CD4-positive, alpha-beta memory T cell (primary cell): ENCODE results near the gene TMPRSS7. TPM values are rescaled to one million over a fixed set of nuclear protein-coding genes. Genes with fewer than 3 reads are reported as not detected.

Source experiments
- CTCF ChIA-PET: fragments of 350-600 bp; sonication (Branson Sonifier 250); formaldehyde crosslinking; loops from one replicate; lab custom pipeline; 2021; ENCODE audit warnings: inconsistent platforms; ENCODE audit not compliant: partially characterized antibody; lab: Charles Lee
- POLR2A ChIA-PET: fragments of 350-600 bp; sonication (Branson Sonifier 250); formaldehyde crosslinking; loops from one replicate; lab custom pipeline; 2021; ENCODE audit not compliant: partially characterized antibody; lab: Charles Lee
- DNase-seq, 5 donors: peaks; one replicate each; pipeline versions ENCODE4 v3.0.0 to v3.0.0-alpha.2; 2020 to 2022; ENCODE audit warnings: mixed read lengths in 1 of 5
- H3K27ac ChIP-seq: one replicate; pipeline ENCODE4 v1.7.0; 2013; ENCODE audit warnings: low read depth, low read length
- H3K27me3 ChIP-seq: 2 replicates; pipeline ENCODE4 v1.7.0; 2013; ENCODE audit warnings: mild to moderate bottlenecking, low read length, moderate library complexity; ENCODE audit not compliant: insufficient read depth
- H3K36me3 ChIP-seq: 2 replicates; pipeline ENCODE4 v1.7.0; 2013; ENCODE audit warnings: mild to moderate bottlenecking, low read length, moderate library complexity; ENCODE audit not compliant: insufficient read depth
- H3K4me1 ChIP-seq: 2 replicates; pipeline ENCODE4 v1.7.0; 2013; ENCODE audit warnings: mild to moderate bottlenecking, low read length, moderate library complexity; ENCODE audit not compliant: insufficient read depth
- H3K4me3 ChIP-seq, 2 donors: one replicate each; pipeline ENCODE4 v1.7.0; 2013; ENCODE audit warnings: low read length in 2 of 2, mild to moderate bottlenecking in 1 of 2
- H3K9me3 ChIP-seq, 2 donors: one replicate each; pipeline ENCODE4 v1.7.0; 2013; ENCODE audit warnings: low read length in 2 of 2, control low read depth in 1 of 2; ENCODE audit not compliant: control insufficient read depth in 1 of 2
- H3K27ac Mint-ChIP-seq, 7 donors: one replicate each; pipeline ENCODE4 v1.8.0; 2020 to 2021; ENCODE audit warnings: mixed read lengths in 7 of 7, mild to moderate bottlenecking in 6 of 7, inconsistent platforms in 3 of 7, moderate library complexity in 3 of 7
- H3K27me3 Mint-ChIP-seq, 2 donors: one replicate each; pipeline ENCODE4 v1.8.0; 2020 to 2021; ENCODE audit warnings: mixed read lengths in 2 of 2
- H3K36me3 Mint-ChIP-seq, 2 donors: one replicate each; pipeline ENCODE4 v1.8.0; 2020 to 2021; ENCODE audit warnings: mixed read lengths in 2 of 2, inconsistent platforms in 1 of 2, mild to moderate bottlenecking in 1 of 2
- H3K4me1 Mint-ChIP-seq, 4 donors: one replicate each; pipeline ENCODE4 v1.8.0; 2020 to 2021; ENCODE audit warnings: mixed read lengths in 4 of 4, mild to moderate bottlenecking in 1 of 4
- H3K4me3 Mint-ChIP-seq, 8 donors: one replicate each; pipeline ENCODE4 v1.8.0; 2020 to 2021; ENCODE audit warnings: mixed read lengths in 8 of 8, mild to moderate bottlenecking in 7 of 8, moderate library complexity in 6 of 8, inconsistent platforms in 3 of 8
- H3K9me3 Mint-ChIP-seq, 8 donors: one replicate each; pipeline ENCODE4 v1.8.0; 2020 to 2021; ENCODE audit warnings: mixed read lengths in 8 of 8, mild to moderate bottlenecking in 5 of 8, inconsistent platforms in 3 of 8, moderate library complexity in 1 of 8
- intact Hi-C: fragments of 100-400 bp; cut with micrococcal nuclease; formaldehyde crosslinking; loops from one replicate; pipeline ENCODE4 v1.15.1; 2023
- polyA plus RNA-seq, 2 donors: library from polyadenylated mRNA; unstranded; fragments of 300-500 nt; fragmentation: Illumina TruSeq; gene quantifications; one replicate each; pipeline ENCODE4 v1.2.3, GENCODE V29; 2021
- total RNA-seq, 2 experiments: library from RNA; stranded (reverse); gene quantifications; one replicate each; pipeline ENCODE4 v1.2.3, GENCODE V29; 2021

The TMPRSS7 gene
- total and polyA plus RNA-seq, 4 experiments from 2014 or later, result 0.15 to 0.26 (median 0.26) TPM; not detected in 1

DNA sequence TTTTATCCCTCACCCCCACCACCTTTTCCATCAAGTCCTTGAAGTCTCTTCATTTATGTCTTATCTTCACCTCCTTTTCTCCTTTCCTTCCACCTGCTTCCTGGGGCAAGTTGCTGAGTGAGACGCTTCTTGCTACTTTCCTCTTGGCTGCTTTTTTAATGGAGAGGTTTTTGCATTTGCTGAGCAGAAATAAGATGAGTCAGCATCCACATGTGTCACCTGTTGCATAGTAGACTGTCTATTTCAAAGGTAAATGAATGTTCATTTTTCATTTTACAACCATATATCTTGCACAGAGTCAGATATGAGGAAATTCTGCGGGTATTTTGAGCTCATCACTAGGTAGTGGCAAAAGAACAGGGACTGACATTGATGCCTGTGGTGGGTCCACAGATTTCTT is 70.2 kb downstream of the TMPRSS7 start:
- Histone ChIP-seq H3K36me3 (no peaks in the 10 kb centered on the region), H3K4me1 (no peaks in the 10 kb centered on the region), H3K4me3 (no peak overlapping the region), H3K9me3 (no peaks in the 10 kb centered on the region), H3K27me3 (no peaks in the 10 kb centered on the region), H3K27ac (no peak overlapping the region)
- Mint-ChIP-seq H3K4me1 (no peaks in the 10 kb centered on the region), H3K9me3 (no peaks in the 10 kb centered on the region), H3K27me3 (peaks cover 0 to 2% of the 10 kb centered on the region in 2 donors), H3K36me3 (peaks cover 0 to 4% of the 10 kb centered on the region in 2 donors), H3K4me3 (no peak overlapping the region), H3K27ac (no peak overlapping the region)
- CTCF ChIA-PET, result no interaction called here
- intact Hi-C loops, result no loop called here
- POLR2A ChIA-PET, result no interaction called here
- no peak for DNase-seq

DNA sequence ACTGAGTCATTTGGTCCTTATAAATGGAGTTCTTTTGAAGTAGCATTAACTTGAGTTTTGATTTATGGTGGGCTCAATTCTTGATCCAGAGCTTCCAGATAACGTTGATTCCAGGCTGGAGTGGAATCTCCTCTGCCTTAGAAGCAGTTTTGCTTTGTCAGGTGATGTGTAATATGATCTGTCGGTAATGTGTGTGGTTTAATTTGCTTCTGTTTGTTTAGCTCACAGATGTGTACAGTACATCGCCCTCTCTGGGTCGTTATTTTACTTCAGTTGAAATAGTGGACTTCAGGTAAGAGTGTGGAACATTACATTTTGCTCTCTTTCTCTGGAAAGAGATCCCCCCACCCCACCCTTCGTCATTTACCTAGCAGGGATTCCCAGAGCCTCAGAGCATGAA is 74.8 kb downstream of the TMPRSS7 start:
- intact Hi-C loops, result no loop called here
- H3K27ac ChIP-seq, result no peak overlapping the region
- DNase-seq, result no peak
- ChIA-PET CTCF (interaction anchor here (0.7 to 3.7 kb wide), 7 partner anchors 9 to 452 kb away, joined by 3 to 52 read pairs (median 3); partner anchors contain the start of genes ATG3, GCSAM, SLC35A5 and SLC9C1), POLR2A (no interaction called here)
- no peak overlapping the region for H3K4me3 ChIP-seq
- Mint-ChIP-seq H3K9me3 (no peaks in the 10 kb centered on the region), H3K4me1 (peaks cover 8% of the 10 kb centered on the region in 4 donors), H3K36me3 (peaks cover 0 to 1% of the 10 kb centered on the region in 2 donors), H3K27ac (peak overlapping the region in 1 of 7 donors; percentile 49), H3K27me3 (no peaks in the 10 kb centered on the region), H3K4me3 (no peak overlapping the region)
- H3K9me3 ChIP-seq, result no peaks in the 10 kb centered on the region
- no peaks in the 10 kb centered on the region for H3K27me3 ChIP-seq
- no peaks in the 10 kb centered on the region for H3K36me3 ChIP-seq
- H3K4me1 ChIP-seq, result no peaks in the 10 kb centered on the region

DNA sequence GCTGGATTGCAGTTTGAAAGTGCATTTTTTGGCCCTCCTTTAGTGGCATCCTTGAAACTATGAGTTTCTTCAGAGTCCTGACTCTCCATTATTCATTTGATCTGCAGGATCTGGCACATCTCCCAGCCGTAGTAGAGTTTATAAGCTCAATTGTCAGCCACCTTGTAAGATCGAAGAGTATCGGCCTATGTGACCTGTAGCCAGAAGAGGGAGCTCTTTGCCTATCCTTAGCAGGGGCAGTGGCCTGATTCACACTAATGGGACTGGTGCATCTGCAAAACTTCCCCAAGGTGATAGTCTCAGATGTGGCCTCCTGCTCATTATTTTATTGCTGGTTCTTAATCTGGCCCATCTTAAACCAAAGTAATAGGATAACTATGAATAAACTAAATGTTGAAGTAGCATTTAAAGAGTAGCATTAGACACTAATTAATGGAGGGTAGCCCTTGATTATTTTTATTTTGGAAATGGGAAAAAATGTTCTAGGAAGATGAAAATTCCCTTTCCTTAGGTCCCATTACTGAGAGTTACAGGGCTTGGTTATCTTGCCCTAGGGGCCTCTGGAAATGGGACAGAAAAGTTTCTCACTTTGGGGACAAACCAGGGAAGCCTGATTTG is 77.4 kb downstream of the TMPRSS7 start:
- Histone ChIP-seq H3K9me3 (no peaks in the 10 kb centered on the region), H3K36me3 (no peaks in the 10 kb centered on the region), H3K4me3 (no peak overlapping the region), H3K4me1 (no peaks in the 10 kb centered on the region), H3K27me3 (no peaks in the 10 kb centered on the region), H3K27ac (no peak overlapping the region)
- CTCF ChIA-PET, result interaction anchor here (0.6 to 3.7 kb wide), 59 partner anchors 8 to 446 kb away, joined by 3 to 52 read pairs (median 5); partner anchors contain the start of genes BTLA, CD200, GCSAM and SLC9C1
- Mint-ChIP-seq H3K4me1 (peaks cover 8 to 10% (median 8%) of the 10 kb centered on the region in 4 donors), H3K36me3 (peaks cover 1 to 2% of the 10 kb centered on the region in 2 donors), H3K27ac (peak overlapping the region in 5 of 7 donors; percentile 10 to 75 (median 59)), H3K9me3 (no peaks in the 10 kb centered on the region), H3K4me3 (no peak overlapping the region), H3K27me3 (no peaks in the 10 kb centered on the region)
- DNase-seq, result peak; percentile 70 to 76 (median 73)
- intact Hi-C loops, result loop anchor here (1.0 to 5.0 kb wide), 9 partner anchors 17 to 419 kb away; no protein-coding TSS in a partner anchor
- POLR2A ChIA-PET, result interaction anchor here (1.0 to 1.2 kb wide), 7 partner anchors 10 to 450 kb away, joined by 3 to 5 read pairs (median 4); partner anchors contain the start of genes ATG3, GCSAM and SLC35A5

DNA sequence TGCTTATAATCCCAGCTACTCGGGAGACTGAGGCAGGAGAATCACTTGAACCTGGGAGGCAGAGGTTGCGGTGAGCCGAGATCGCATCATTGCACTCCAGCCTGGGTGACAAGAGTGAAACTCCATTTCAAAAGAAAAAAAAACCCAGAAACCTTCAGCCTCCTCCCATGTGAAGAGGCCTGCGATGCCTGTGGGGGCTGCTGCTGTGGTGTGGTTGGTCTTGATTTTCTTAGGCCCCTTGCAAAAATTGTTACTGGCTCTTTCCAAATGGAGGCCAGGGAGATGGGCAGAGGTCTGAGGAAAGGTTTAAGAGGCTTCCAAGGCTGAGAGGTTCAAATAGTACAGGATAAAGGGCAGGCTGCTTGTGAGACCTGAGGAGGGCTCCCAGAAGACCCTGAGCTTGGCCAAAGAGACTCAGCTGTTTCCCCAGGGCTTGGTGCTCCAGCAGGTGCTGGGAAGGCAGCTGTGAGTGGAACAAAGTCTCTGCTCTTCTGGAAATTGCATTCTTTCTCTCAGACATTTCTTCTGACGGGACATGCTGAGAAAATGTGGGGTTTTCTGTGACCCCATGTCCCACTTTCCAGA is 80.1 kb downstream of the TMPRSS7 start:
- ChIA-PET POLR2A (no interaction called here), CTCF (interaction anchor here (0.9 to 2.4 kb wide), 3 partner anchors 11 to 23 kb away, joined by 3 to 14 read pairs (median 5); partner anchors contain the start of gene GCSAM)
- Histone ChIP-seq H3K36me3 (no peaks in the 10 kb centered on the region), H3K27ac (no peak overlapping the region), H3K4me1 (peaks cover 6% of the 10 kb centered on the region), H3K27me3 (no peaks in the 10 kb centered on the region), H3K4me3 (no peak overlapping the region), H3K9me3 (no peaks in the 10 kb centered on the region)
- intact Hi-C loops, result loop anchor here (5.0 kb wide), 1 partner anchor 53 kb away; no protein-coding TSS in a partner anchor
- Mint-ChIP-seq H3K4me3 (no peak overlapping the region), H3K9me3 (no peaks in the 10 kb centered on the region), H3K4me1 (peaks cover 15 to 23% (median 17%) of the 10 kb centered on the region in 4 donors), H3K27ac (peak overlapping the region in 3 of 7 donors; percentile 31 to 79 (median 41)), H3K27me3 (no peaks in the 10 kb centered on the region), H3K36me3 (peaks cover 4 to 5% of the 10 kb centered on the region in 2 donors)
- DNase-seq, result no peak

DNA sequence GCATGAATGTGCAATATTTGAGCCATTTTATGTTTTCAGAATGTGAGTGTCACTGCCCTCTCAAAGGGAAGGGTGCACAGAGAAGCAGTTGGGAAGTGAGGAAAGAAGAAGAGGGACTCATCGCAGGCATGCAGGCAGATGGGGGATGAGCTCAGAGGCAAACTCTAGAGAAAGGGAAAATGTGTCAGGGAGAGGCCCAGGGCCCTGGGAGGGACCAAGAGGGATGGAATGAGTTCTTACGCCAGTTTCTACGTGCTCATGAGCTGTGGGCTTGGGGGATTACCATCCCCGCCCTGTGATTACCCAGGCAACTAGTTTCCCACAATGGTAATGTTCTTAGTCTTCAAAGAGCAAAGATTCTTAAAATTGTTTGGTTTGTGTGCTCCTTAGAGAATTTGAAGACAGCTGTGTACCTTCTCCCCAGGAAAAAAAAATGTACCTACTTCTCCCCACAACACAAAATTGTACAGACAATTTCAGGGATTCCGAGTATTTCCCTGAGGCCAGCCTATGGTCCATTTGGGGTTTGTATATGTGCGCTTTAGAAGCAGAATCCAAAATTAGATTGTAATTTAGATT is 80.7 kb downstream of the TMPRSS7 start:
- peak overlapping the region in 1 of 8 donors; percentile 15 for H3K4me3 Mint-ChIP-seq
- peaks cover 4 to 5% of the 10 kb centered on the region in 2 donors for H3K36me3 Mint-ChIP-seq
- Histone ChIP-seq H3K27ac (no peak overlapping the region), H3K9me3 (no peaks in the 10 kb centered on the region), H3K36me3 (no peaks in the 10 kb centered on the region), H3K27me3 (no peaks in the 10 kb centered on the region), H3K4me1 (peaks cover 12% of the 10 kb centered on the region), H3K4me3 (no peak overlapping the region)
- H3K27ac Mint-ChIP-seq, result peak overlapping the region in 4 of 7 donors; percentile 31 to 79 (median 57)
- H3K9me3 Mint-ChIP-seq, result no peaks in the 10 kb centered on the region
- ChIA-PET CTCF (interaction anchor here (0.9 to 2.4 kb wide), 3 partner anchors 10 to 22 kb away, joined by 3 to 14 read pairs (median 5); partner anchors contain the start of gene GCSAM), POLR2A (no interaction called here)
- no peak for DNase-seq
- intact Hi-C loops, result no loop called here
- H3K4me1 Mint-ChIP-seq, result peaks cover 21 to 29% (median 22%) of the 10 kb centered on the region in 4 donors
- no peaks in the 10 kb centered on the region for H3K27me3 Mint-ChIP-seq

DNA sequence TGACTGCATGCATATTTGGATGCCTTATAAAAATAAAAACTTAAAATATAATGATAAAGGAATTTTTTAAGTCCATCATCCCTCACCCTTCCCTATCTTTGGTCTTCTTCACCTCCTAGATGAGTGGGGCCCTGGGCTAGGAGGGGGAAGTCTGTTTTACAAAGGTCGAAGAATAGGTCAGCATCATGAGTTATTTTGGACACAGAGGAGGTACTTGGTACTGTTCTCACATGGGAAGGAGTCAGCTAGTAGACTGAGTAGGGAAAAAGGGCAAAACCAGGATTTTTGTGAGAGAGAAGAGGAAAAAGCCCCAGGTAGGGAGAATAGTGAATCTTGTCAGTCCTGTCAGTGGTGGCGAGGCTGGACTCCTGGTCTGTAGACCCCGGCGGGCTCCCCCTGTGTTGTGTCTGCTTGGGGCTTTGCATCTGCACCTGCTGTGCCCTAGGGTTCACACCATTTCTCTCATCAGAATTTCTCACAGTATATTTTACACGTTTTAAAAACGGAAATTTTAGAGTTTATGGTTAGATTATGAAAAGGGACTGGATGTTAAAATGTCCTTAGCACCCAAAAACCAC is 81.4 kb downstream of the TMPRSS7 start:
- H3K9me3 Mint-ChIP-seq, result no peaks in the 10 kb centered on the region
- H3K27me3 Mint-ChIP-seq, result no peaks in the 10 kb centered on the region
- peak overlapping the region in 2 of 7 donors; percentile 14 to 68 for H3K27ac Mint-ChIP-seq
- Histone ChIP-seq H3K27ac (no peak overlapping the region), H3K36me3 (no peaks in the 10 kb centered on the region), H3K4me3 (no peak overlapping the region), H3K4me1 (peaks cover 18% of the 10 kb centered on the region), H3K27me3 (no peaks in the 10 kb centered on the region), H3K9me3 (no peaks in the 10 kb centered on the region)
- CTCF ChIA-PET, result interaction anchor here (0.9 to 4.1 kb wide), 4 partner anchors 9 to 22 kb away, joined by 3 to 21 read pairs (median 10); partner anchors contain the start of gene GCSAM
- H3K4me1 Mint-ChIP-seq, result peaks cover 26 to 34% (median 27%) of the 10 kb centered on the region in 4 donors
- intact Hi-C loops, result no loop called here
- H3K4me3 Mint-ChIP-seq, result no peak overlapping the region
- DNase-seq, result no peak
- peaks cover 4 to 5% of the 10 kb centered on the region in 2 donors for H3K36me3 Mint-ChIP-seq
- POLR2A ChIA-PET, result no interaction called here
